Lung microvascular endothelial cell (primary cell): ENCODE results near the gene MYH14. TPM values are rescaled to one million over a fixed set of nuclear protein-coding genes. Genes with fewer than 3 reads are reported as not detected.

Experiments
- DNase-seq, 2 donors: peaks; one replicate each; pipeline versions ENCODE4 v3.0.0 to v3.0.0-alpha.2; 2010; ENCODE audit warnings: low read depth in 2 of 2
- total RNA-seq: library from RNA; depleted of rRNA; stranded (reverse); fragments of >200 nt; gene quantifications from 2 replicates; pipeline ENCODE4 v1.2.1, GENCODE V29; 2014

The MYH14 gene
- total RNA-seq, 1 donor from 2014 or later: under 0.01 TPM

GRCh38 chr19:50288954-50289353, 85.5 kb downstream of the MYH14 start:
- DNase-seq: no peak

GRCh38 chr19:50290011-50290410, 86.6 kb downstream of the MYH14 start:
- no peak for DNase-seq

GRCh38 chr19:50290775-50291174, 87.4 kb downstream of the MYH14 start:
- DNase-seq: no peak

- no peak for DNase-seq
These were observed 88.9 kb downstream of the MYH14 start for GRCh38 chr19:50292216-50292827.

- no peak for DNase-seq
These were observed 90.0 kb downstream of the MYH14 start for GRCh38 chr19:50293263-50294004.

- DNase-seq: peak; percentile 37 to 54
These were observed 96.6 kb downstream of the MYH14 start for GRCh38 chr19:50300051-50300450.

- peak; percentile 80 to 92 for DNase-seq
These were observed 97.6 kb downstream of the MYH14 start for GRCh38 chr19:50300814-50301606.

- no peak for DNase-seq
These were observed 98.2 kb downstream of the MYH14 start for GRCh38 chr19:50301607-50301971.

- DNase-seq: no peak
These were observed 100.1 kb downstream of the MYH14 start for GRCh38 chr19:50303558-50303957.

- DNase-seq: no peak
These were observed 105.6 kb downstream of the MYH14 start for GRCh38 chr19:50308991-50309390.

GRCh38 chr19:50309396-50310125, 106.1 kb downstream of the MYH14 start:
- DNase-seq: no peak

GRCh38 chr19:50310759-50311465, 107.5 kb downstream of the MYH14 start:
- DNase-seq: no peak

- no peak for DNase-seq
These were observed 108.6 kb downstream of the MYH14 start for GRCh38 chr19:50311723-50312635.

GRCh38 chr19:50312967-50313811, 109.8 kb downstream of the MYH14 start:
- no peak for DNase-seq

- no peak for DNase-seq
These were observed 110.6 kb downstream of the MYH14 start for GRCh38 chr19:50313812-50314536.

- DNase-seq: no peak
These were observed 111.6 kb downstream of the MYH14 start for GRCh38 chr19:50314724-50315708.

GRCh38 chr19:50315773-50316448, 112.5 kb downstream of the MYH14 start:
- no peak for DNase-seq
